HG03565 (cell line): Measurements from ENCODE around the gene SLC22A2.
"Not testable (repeated sequence)": the region's sequence is repeated elsewhere in the genome, so short reads cannot be mapped to it uniquely, and the experiment has no call there.

ENCODE experiments used
- ATAC-seq: cut with Tn5 transposase; IDR thresholded peaks from one replicate; pipeline ENCODE4 v1.9.1; 2021; ENCODE audit warnings: mild to moderate bottlenecking, moderate library complexity; ENCODE audit not compliant: unreplicated experiment

Gene SLC22A2

DNA sequence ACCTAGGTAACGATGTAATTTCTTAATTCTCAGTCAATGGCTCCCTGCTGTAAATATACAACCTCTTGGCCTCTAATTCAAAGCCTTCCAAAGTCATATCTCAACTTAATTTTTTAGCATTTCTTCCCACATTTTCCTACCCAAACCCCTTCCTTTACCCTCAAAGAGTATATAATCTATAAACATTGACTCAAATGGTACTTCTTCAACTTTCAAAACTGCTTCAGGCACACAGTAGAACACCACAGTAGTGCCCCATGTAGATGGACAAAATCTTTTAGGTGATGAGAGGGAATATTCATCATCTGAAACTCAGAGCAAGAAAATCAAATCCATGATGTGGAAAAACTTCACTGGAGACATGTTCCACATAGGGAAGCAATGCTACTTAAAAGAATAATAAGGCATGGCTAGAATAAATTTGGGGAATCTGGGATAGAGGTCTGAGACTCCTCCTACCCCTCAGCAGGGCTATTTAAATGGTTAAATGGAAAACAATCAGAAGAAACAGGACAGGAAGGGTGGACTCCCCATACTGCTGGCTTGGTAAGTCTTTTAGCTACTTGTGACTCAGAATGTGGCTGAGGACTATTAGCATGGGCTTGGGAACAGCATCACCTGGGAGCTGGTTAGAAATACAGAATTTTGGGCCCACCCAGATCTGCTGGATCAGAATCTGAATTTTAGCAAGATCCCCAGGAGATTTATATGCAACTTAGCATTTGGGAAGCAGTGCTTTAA lies 6.4 kb downstream of the SLC22A2 start:
- ATAC-seq, result no peak

DNA sequence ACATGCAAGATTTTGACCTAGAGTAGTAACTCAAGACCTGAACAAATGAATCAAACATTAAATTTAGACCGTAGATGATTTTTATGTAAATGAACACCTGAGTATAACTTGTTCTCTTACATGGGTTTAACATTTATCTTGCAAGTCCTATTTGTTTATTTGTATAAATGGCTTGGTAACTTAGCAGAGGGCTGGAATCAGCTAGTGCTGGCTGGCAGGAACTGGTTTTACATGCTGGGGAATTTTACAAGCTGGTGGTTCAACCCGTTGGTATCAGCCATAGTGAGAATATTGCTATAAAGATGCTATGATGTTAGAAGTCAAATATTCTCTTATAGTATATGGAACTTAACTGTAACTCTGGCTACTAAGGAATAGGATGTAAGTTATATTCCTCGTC lies 8.9 kb downstream of the SLC22A2 start:
- no peak for ATAC-seq

DNA sequence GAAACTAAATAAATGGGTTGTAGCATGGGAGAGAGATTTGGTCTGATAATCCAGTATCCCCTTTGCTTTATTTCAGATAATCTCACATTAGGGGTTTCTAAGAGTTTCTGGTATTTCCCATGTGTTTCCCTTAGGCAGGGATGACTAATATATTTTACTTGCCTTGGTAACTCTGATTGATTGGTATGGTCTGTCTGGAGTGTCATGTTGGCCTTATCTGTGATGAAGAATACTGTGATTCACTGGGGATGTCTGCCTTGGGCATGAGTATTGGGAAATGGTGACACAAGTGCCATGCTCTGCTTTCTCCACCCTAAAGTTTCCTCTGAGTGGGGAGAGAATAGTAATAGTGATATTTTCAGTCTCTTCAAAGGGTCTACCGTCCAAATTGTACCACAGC lies 10.1 kb downstream of the SLC22A2 start:
- ATAC-seq, result no peak

DNA sequence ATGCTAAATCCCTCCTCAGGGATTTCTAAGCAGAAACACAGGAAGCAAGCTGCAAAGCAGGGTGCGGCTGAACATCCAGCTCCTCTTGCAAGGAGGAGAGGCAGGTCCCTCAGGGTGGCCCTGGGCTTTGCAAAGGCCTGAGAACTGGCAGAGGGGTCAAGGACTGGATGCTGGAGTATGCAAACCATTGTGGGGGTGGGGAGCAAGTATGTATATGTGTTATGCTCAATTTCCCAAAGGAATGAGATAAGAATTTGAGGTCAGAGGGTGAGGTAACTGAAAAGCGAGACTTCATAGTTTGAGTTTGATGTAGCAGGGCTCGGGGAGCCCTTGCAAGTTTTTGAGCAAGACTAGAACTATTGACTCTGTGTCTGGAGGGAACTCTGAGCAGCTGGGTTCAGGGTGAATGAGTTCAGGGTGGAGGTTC lies 11.2 kb downstream of the SLC22A2 start:
- ATAC-seq, result no peak

DNA sequence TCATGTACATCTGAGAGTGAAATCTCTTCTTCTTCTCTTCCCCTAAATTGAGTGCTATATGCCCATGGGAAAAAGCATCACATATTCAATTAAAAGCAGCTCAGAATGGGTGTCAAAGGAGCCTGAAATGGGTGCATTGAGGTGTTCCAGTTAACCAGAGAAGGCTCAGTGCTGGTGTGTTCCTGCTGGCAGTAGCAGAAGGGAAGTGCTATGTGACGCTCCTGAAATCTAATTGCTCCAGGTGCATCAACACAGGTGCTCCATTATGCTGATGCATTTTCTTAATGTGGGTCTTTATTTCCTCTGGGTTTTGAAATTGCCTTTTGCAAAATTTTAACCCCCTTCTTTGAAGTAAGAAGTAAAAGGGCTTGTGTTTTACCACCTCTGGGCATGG lies 17.9 kb downstream of the SLC22A2 start:
- ATAC-seq, result no peak

DNA sequence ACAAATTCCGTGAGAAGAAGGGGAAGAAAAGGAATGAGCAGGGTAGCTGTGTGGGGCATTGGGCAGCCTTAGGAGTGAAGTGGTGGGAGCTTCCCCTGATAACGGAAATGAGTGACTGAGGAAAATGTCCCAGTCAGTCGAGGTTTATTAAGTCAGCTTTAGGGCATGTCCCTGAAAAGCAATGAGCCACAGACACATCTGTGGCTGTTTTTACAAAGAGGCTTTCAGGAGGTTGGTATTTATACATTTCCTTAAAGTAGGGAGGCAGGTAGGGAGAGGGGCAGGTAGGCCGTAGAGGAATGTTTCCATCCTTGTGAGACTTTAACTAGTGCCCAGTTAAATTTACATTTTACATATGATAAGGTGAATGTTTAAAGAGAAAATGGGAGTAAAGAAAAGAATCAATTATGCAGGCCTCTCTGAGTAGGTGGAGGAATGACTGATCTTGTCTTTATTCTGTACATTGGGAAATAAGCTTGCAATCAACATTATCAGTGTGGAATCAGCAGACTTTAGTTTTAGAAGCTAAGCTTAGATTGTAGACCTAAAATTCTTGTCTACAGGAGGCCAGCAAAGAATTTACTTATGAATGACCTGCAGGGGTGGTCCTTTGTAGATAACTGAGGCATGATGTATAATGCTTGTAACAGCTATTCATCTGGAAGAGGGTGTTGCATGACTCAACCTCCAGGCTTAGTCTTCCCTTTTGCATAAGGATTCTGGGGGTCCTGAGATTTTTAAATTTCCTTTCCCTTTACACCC lies 18.5 kb downstream of the SLC22A2 start:
- no peak for ATAC-seq

DNA sequence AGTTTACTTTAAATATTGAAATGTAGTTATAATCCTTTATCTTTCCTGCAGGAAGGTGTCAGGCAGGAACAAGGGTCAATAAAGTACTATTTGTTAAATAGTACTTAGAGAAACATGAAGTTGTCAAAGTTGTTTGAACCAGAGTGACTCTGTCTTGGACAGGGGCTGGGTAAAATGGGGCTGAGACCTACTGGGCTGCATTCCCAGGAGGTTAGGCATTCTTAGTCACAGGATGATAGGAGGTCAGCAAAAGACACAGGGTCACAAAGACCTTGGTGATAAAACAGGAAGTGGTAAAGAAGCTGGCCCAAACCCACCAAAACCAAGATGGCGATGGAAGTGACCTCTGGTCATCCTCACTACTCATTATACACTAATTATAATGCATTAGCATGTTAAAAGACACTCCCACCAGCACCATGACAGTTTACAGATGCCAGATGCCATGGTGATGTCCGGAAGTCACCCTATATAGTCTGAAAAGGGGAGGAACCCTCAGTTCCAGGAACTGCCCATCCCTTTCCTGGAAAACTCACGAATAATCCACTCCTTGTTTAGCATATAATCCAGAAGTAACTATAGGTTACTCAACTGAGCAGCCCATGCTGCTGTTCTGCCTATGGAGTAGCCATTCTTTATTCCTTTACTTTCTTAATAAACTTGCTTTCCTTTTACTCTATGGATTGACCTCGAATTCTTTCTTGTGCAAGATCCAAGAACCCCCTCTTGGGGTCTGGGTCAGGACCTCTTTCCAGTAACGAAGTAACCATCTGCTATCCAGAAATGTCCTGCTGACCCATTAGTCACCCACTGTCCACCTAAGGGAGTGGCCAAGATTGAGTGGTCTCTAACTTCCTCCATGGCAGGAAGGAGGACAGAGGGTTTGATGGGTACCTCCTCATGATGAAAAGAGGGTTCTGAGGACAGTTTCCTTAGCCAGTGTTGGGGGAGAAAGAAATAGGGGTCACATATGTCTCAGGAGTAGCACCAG lies 19.6 kb downstream of the SLC22A2 start:
- ATAC-seq, result no peak

DNA sequence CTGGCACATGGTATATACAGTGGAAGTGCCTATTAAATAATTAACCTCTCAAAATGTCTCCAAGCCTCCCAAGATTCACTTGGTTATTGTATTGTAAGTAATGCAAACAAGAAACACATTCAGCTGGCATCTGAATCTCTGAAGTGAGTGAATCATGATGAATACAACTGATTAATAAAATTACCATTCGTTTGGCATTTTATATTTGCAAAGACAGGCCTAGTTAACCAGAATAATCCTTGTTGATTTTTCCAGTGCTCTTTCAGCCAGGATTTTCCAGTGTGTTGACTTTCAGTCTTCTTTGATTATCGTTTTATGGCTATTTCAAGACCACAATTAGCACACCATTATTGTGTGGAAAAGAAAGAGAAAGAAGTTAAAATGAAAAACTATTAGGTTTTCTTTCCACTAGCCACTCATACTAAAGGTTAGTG lies 20.3 kb downstream of the SLC22A2 start:
- ATAC-seq, result no peak

DNA sequence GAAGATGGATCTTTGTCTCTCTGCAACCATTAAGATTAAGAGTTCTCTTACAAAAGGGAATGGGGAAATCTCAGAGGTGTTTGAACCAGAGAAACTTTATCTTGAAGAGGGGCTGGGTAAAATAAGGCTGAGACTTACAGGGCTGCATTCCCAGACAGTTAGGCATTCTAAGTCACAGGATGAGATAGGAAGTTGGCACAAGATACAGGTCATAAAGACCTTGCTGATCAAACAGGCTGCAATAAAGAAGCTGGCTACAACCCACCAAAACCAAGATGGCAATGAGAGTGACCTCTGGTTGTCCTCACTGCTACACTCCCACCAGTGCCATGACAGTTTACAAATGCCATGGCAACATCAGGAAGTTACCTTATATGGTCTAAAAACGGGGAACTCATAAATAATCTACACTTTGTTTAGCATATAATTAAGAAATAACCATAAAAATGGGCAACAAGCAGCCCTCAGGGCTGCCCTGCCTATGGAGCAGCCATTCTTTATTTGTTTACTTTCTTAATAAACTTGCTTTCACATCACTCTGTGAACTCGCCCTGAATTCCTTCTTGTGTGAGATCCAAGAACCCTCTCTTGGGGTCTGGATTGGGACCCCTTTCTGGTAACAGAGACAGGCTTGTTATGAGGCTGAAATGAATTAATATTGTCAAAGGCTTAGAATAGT lies 20.9 kb downstream of the SLC22A2 start:
- not testable (repeated sequence) for ATAC-seq

DNA sequence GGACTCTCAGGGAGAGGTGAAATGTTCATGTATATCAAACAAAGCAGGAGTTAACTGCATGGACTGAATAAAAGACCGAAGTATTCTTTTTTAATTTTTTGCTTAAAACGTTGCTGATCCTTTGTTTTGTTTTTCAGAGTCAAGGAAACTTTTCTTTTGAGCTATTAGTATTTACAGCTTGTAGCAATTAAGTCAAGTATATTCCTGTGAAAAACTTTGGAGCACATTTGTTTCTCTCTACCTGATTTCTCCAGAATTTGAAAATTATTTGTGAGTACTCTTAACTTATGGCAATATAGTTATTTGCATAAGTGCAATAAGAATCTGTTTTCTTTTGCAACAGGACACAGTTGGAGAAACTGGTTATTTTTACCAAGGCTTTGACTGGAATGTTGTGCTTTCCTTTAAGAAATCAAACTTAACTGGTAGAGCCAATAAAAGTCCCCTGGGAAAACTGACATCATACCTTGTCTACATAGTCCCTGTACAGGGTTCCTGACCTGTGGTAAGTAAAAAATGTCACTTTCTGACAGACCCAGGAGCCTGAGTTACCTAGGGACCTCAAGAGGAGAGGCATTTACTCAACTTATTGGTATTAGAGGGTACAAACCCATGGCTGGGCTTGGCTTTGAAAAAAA lies 22.3 kb downstream of the SLC22A2 start:
- not testable (repeated sequence) for ATAC-seq

DNA sequence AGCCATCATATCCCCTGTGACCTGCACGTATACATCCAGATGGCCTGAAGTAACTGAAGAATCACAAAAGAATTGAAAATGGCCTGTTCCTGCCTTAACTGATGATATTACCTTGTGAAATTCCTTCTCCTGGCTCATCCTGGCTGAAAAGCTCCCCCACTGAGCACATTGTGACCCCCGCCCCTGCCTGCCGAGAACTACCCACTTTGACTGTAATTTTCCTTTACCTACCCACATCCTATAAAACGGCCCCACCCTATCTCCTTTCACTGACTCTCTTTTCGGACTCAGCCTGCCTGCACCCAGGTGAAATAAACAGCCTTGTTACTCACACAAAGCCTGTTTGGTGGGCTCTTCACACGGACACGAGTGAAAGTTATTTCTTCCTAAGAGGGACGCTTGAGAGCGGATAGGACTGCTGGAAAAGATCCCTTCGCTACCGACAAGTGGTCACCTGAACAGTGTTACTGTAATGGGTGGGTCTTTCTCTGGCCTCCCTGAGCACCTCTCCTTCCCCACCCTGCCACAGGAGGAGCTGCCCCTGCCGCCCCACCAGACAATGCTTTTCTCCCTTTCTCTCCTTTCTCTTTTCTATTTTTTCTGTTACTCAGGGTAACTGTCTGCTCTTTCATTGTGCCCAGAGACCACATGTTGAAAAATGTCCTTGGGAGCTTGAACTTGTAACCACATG lies 24.5 kb downstream of the SLC22A2 start:
- ATAC-seq, result not testable (repeated sequence)

DNA sequence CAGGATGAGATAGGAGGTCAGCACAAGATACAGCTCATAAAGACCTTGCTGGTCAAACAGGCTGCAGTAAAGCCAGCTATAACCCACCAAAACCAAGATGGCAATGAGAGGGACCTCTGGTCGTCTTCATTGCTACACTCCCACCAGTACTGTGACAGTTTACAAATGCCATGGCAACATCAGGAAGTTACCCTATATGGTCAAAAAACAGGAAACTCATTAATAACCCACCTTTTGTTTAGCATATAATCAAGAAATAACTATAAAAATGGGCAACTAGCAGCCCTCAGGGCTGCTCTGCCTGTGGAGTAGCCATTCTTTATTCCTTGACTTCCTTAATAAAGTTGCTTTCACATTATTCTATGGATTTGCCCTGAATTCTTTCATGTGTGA lies 30.9 kb downstream of the SLC22A2 start:
- no peak for ATAC-seq

DNA sequence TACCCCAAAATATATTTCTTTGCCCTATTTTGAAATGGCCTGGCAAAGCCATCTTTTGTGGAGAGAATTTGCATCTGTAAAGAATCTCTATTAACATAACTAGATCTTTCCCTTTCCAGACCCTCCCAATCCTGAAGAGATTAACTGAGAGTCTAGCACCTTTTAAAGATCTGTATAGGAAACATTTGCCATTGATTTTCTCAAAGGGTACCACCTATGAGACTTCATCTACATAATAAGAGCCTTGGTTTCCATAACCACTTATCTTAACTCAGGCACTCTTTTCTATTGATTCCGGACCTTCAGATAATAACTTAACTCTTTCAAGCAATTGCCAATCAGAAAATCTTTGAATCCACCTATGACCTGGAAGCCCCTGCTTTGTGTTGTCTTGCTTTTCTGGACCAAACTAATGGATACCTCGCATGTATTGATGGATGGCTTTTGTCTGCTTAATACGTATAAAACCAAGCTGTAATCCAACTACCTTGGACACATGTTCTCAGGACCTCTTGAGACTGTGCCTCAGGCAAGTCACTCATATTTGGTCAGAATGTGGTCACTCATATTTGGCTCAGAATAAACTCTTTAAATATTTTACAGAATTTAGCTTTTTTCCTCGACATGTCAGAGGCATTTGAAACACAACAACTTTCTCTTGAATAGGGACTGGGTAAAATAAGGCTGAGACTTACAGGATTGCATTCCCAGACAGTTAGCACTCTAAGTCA lies 31.4 kb downstream of the SLC22A2 start:
- ATAC-seq, result no peak

DNA sequence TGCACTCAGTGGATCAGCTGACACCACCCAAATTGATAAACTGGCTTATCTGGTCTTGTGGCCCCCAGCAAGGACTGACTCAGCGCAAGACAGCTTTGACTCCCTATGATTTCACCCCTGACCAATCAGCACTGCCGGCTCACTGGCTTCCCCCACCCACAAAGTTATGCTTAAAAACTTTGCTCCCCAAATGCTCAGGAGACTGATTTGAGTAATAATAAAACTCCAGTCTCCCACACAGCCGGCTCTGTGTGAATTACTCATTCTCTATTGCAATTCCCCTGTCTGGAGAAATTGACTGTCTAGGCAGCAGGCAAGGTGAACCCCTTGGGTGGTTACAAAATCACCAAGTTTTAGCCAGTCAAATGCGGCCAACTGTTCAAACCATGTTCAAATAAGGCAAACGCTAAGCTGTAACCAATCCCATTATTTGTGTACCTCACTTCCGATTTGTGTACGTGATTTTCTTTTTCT lies 32.5 kb downstream of the SLC22A2 start:
- no peak for ATAC-seq

DNA sequence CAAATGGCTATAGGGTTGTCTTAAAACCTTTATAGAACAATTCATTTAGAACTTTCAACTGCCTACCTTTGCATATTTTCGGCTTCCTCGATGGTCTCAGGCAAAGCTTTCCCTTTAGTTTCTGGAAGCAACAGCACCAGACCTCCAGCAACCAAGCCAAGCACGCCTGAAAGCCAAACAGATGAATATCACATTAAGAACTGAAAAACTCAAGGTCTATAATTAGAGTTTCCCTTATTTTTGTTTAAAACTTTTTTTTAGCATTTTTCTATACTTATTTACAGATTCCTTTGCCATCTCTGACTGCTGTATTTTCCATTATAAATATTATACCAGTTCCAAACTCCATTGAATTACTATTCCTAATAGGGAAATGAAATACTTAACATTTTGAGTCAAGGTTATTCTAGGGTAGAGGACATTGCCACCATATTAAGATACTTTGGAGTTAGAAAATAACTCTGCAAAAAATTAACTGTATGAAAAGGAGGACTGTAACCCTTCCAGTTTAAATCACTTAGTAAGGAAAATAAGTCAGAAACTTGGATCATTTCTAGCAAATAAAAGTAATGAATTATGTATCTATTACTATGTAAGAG lies 33.9 kb downstream of the SLC22A2 start:
- ATAC-seq, result no peak

DNA sequence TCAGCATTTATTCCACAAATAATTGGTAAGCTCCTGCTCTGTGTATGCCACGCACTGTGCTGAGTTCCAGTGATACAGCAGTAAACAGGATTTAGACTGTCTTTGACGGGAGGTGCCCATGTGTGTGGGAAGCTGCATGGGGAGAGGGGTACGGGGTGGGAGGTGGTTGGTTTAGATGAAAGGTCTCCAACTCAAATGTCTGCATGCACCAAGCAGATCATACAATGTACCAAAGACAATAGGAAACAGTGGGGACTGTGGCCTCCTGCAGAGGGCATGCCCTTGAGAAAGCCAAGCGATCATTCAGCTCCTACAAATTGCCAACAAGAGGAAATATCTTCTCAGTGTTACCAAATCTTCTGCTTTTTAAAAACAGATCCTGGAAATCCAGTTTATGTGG lies 36.1 kb downstream of the SLC22A2 start:
- ATAC-seq, result no peak

DNA sequence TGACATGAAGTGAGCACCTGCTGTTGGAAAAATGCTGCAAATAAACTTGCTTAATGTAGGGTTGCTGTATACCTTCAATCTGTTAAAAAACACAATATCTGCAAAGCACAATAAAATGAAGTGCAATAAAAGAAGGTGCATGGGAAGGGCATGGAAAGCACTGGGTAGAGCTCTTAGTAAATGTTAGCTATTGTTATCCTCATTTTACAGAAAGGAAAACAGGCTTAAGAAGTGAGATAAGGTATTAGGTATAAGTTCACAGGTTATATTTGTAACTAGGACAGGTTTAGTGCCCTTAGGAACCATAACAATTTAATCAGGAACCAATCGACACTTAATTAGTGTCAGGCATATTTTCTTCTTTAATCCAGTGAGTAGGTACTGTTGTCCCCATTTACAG lies 36.7 kb downstream of the SLC22A2 start:
- ATAC-seq, result no peak

DNA sequence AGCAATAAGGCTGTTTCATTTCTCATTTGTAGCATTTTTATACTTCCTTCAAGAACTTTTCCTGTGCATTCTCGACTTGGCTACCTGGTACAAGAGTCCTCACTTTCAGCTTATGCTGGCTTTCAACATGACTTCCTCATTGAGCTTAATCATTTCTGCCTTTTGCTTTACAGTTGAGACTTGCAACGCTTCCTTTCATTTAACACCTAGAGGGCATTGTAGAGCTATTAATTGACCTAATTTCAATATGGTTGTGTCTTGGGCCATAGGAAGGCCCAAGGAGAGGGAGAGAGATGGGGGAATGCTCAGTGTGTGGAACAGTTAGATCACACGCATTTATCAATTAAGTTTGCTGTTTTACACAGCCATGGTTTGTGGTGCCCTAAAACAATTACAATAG lies 37.2 kb downstream of the SLC22A2 start:
- ATAC-seq, result peak; percentile 62
